HepG2 (cell line): Measurements from ENCODE around the gene FOXR1. TPM values are rescaled to one million over a fixed set of nuclear protein-coding genes. Genes with fewer than 3 reads are reported as not detected.

Source experiments
- BATF2 ChIP-seq: sonication (generic); formaldehyde crosslinking; IDR thresholded peaks from 2 replicates; pipeline ENCODE4 v1.8.0; 2022; ENCODE audit warnings: mild to moderate bottlenecking, missing genetic modification reagents, moderate library complexity
- BRD4 ChIP-seq: sonication (generic); formaldehyde crosslinking; IDR thresholded peaks from 2 replicates; pipeline ENCODE4 v1.4.0; 2020; ENCODE audit warnings: missing genetic modification reagents
- CREB1 ChIP-seq, 2 experiments: fragments of 450-650 bp in 1 of 2; IDR thresholded peaks; 2 replicates each; pipeline ENCODE4 v1.6.1; 2016 to 2017; ENCODE audit warnings: control low read depth in 1 of 2, mild to moderate bottlenecking in 1 of 2, missing compliant biosample characterization in 1 of 2, missing genetic modification characterization in 1 of 2
- GATA4 ChIP-seq: sonication (generic); IDR thresholded peaks from 2 replicates; pipeline ENCODE4 v1.6.1; 2016; ENCODE audit warnings: antibody characterized with exemption, low read depth, borderline replicate concordance
- HNRNPLL ChIP-seq: fragments of 200-400 bp; formaldehyde crosslinking; IDR thresholded peaks from 2 replicates; pipeline ENCODE4 v1.6.1; 2017; ENCODE audit warnings: mild to moderate bottlenecking, low read depth, low read length; ENCODE audit not compliant: poor library complexity, severe bottlenecking
- HOXA7 ChIP-seq: sonication (generic); formaldehyde crosslinking; IDR thresholded peaks from 2 replicates; pipeline ENCODE4 v1.8.1; 2022; ENCODE audit warnings: mild to moderate bottlenecking, missing genetic modification reagents, moderate library complexity
- MEIS1 ChIP-seq: sonication (generic); formaldehyde crosslinking; IDR thresholded peaks from 2 replicates; pipeline ENCODE4 v1.9.0; 2021; ENCODE audit warnings: mild to moderate bottlenecking, missing genetic modification reagents, moderate library complexity, borderline replicate concordance
- SIX1 ChIP-seq: sonication (generic); formaldehyde crosslinking; IDR thresholded peaks from 2 replicates; pipeline ENCODE4 v1.4.0; 2020; ENCODE audit warnings: missing genetic modification reagents, borderline replicate concordance
- TRIM24 ChIP-seq: sonication (generic); formaldehyde crosslinking; IDR thresholded peaks from 2 replicates; pipeline ENCODE4 v1.8.0; 2022; ENCODE audit warnings: mild to moderate bottlenecking, missing genetic modification reagents
- ZC3H13 ChIP-seq: sonication (generic); formaldehyde crosslinking; IDR thresholded peaks from 2 replicates; pipeline ENCODE4 v1.8.1; 2023; ENCODE audit warnings: mild to moderate bottlenecking, missing genetic modification reagents, moderate library complexity
- ZNF160 ChIP-seq: sonication (generic); formaldehyde crosslinking; IDR thresholded peaks from 2 replicates; pipeline ENCODE4 v1.8.0; 2022; ENCODE audit warnings: mild to moderate bottlenecking, inconsistent platforms, missing genetic modification reagents
- ZNF335 ChIP-seq: sonication (generic); formaldehyde crosslinking; IDR thresholded peaks from 2 replicates; pipeline ENCODE4 v1.4.0; 2020; ENCODE audit warnings: missing genetic modification reagents
- ZNF564 ChIP-seq: sonication (generic); formaldehyde crosslinking; IDR thresholded peaks from 2 replicates; pipeline ENCODE4 v1.8.1; 2023; ENCODE audit warnings: mild to moderate bottlenecking, missing genetic modification reagents
- polyA plus RNA-seq, 8 experiments: library from polyadenylated mRNA; depleted of rRNA in 3 of 8; stranded (reverse) in 7 of 8; unstranded in 1 of 8; fragments of >200 nt; fragmentation: Illumina TruSeq in 4 of 8; extraction: Trizol in 4 of 8; gene quantifications; 2 replicates each; pipeline versions ENCODE4 v1.2.1 to v1.2.3, GENCODE V29; 2011 to 2016; ENCODE audit warnings: low read depth in 4 of 8, missing spikeins in 1 of 8, mixed read lengths in 1 of 8; ENCODE audit not compliant: insufficient read depth in 1 of 8
- total RNA-seq, 5 experiments: library from RNA; depleted of rRNA; stranded (reverse); fragments of >200 nt; fragmentation: Illumina TruSeq; extraction: Trizol; gene quantifications; 2 replicates each; pipeline ENCODE4 v1.2.3, GENCODE V29; 2016; ENCODE audit warnings: low read depth in 1 of 5
- TF ChIP-seq, protein P1 (sequence below): sonication (generic); formaldehyde crosslinking; IDR thresholded peaks from 2 replicates; pipeline ENCODE4 v1.5.1; 2020; ENCODE audit warnings: mild to moderate bottlenecking, missing genetic modification reagents, moderate library complexity
- TF ChIP-seq, protein P2 (sequence below): sonication (generic); formaldehyde crosslinking; IDR thresholded peaks from 2 replicates; pipeline ENCODE4 v1.4.0; 2020; ENCODE audit warnings: missing genetic modification reagents, borderline replicate concordance
- TF ChIP-seq, protein P3 (sequence below): sonication (generic); formaldehyde crosslinking; IDR thresholded peaks from 2 replicates; pipeline ENCODE4 v1.4.0; 2020; ENCODE audit warnings: mild to moderate bottlenecking, low read depth, missing genetic modification reagents
- TF ChIP-seq, protein P4 (sequence below): IDR thresholded peaks from 2 replicates; pipeline ENCODE4 v1.6.1; 2018; ENCODE audit warnings: missing genetic modification reagents

The FOXR1 gene
- total and polyA plus RNA-seq, 2 of the 13 experiments (the other 11 are each of a cell fraction or from before 2014, with no cell fraction given): not detected

GRCh38 chr11:119018074-119018938, 46.7 kb downstream of the FOXR1 start, which contains the start of the genes RPS25 and TRAPPC4 (continued):
- TF ChIP-seq, protein P1, sequence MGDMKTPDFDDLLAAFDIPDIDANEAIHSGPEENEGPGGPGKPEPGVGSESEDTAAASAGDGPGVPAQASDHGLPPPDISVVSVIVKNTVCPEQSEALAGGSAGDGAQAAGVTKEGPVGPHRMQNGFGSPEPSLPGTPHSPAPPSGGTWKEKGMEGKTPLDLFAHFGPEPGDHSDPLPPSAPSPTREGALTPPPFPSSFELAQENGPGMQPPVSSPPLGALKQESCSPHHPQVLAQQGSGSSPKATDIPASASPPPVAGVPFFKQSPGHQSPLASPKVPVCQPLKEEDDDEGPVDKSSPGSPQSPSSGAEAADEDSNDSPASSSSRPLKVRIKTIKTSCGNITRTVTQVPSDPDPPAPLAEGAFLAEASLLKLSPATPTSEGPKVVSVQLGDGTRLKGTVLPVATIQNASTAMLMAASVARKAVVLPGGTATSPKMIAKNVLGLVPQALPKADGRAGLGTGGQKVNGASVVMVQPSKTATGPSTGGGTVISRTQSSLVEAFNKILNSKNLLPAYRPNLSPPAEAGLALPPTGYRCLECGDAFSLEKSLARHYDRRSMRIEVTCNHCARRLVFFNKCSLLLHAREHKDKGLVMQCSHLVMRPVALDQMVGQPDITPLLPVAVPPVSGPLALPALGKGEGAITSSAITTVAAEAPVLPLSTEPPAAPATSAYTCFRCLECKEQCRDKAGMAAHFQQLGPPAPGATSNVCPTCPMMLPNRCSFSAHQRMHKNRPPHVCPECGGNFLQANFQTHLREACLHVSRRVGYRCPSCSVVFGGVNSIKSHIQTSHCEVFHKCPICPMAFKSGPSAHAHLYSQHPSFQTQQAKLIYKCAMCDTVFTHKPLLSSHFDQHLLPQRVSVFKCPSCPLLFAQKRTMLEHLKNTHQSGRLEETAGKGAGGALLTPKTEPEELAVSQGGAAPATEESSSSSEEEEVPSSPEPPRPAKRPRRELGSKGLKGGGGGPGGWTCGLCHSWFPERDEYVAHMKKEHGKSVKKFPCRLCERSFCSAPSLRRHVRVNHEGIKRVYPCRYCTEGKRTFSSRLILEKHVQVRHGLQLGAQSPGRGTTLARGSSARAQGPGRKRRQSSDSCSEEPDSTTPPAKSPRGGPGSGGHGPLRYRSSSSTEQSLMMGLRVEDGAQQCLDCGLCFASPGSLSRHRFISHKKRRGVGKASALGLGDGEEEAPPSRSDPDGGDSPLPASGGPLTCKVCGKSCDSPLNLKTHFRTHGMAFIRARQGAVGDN: peak; percentile 92
- TF ChIP-seq ZNF160 (CRISPR knock-in tag) (peak; percentile 44), HOXA7 (CRISPR knock-in tag) (peak; percentile 85; the same call in 1 of the 2 replicates), BATF2 (CRISPR knock-in tag) (peak; percentile 69; the same call in 1 of the 2 replicates), BRD4 (CRISPR knock-in tag) (peak; percentile 46; the same call in 1 of the 2 replicates), TRIM24 (CRISPR knock-in tag) (no peak), ZC3H13 (peak; percentile 58), ZNF564 (peak; percentile 90), CREB1 (IDR thresholded peaks at IDR 0.05) (peak; percentile 78), CREB1 (CRISPR knock-in tag; IDR thresholded peaks at IDR 0.05) (peak; percentile 87), MEIS1 (CRISPR knock-in tag) (no peak), ZNF335 (peak; percentile 87), GATA4 (peak; percentile 36; the same call in 1 of the 2 replicates), SIX1 (0 out of 2 replicates have a peak, but pooled peaks have one; percentile 11), HNRNPLL (peak; percentile 92)
- TF ChIP-seq, protein P2, sequence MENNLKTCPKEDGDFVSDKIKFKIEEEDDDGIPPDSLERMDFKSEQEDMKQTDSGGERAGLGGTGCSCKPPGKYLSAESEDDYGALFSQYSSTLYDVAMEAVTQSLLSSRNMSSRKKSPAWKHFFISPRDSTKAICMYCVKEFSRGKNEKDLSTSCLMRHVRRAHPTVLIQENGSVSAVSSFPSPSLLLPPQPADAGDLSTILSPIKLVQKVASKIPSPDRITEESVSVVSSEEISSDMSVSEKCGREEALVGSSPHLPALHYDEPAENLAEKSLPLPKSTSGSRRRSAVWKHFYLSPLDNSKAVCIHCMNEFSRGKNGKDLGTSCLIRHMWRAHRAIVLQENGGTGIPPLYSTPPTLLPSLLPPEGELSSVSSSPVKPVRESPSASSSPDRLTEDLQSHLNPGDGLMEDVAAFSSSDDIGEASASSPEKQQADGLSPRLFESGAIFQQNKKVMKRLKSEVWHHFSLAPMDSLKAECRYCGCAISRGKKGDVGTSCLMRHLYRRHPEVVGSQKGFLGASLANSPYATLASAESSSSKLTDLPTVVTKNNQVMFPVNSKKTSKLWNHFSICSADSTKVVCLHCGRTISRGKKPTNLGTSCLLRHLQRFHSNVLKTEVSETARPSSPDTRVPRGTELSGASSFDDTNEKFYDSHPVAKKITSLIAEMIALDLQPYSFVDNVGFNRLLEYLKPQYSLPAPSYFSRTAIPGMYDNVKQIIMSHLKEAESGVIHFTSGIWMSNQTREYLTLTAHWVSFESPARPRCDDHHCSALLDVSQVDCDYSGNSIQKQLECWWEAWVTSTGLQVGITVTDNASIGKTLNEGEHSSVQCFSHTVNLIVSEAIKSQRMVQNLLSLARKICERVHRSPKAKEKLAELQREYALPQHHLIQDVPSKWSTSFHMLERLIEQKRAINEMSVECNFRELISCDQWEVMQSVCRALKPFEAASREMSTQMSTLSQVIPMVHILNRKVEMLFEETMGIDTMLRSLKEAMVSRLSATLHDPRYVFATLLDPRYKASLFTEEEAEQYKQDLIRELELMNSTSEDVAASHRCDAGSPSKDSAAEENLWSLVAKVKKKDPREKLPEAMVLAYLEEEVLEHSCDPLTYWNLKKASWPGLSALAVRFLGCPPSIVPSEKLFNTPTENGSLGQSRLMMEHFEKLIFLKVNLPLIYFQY (CRISPR knock-in tag): peak; percentile 18; the same call in 1 of the 2 replicates
- TF ChIP-seq, protein P3, sequence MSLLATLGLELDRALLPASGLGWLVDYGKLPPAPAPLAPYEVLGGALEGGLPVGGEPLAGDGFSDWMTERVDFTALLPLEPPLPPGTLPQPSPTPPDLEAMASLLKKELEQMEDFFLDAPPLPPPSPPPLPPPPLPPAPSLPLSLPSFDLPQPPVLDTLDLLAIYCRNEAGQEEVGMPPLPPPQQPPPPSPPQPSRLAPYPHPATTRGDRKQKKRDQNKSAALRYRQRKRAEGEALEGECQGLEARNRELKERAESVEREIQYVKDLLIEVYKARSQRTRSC: peak; percentile 81; the same call in 1 of the 2 replicates
- TF ChIP-seq, protein P4, sequence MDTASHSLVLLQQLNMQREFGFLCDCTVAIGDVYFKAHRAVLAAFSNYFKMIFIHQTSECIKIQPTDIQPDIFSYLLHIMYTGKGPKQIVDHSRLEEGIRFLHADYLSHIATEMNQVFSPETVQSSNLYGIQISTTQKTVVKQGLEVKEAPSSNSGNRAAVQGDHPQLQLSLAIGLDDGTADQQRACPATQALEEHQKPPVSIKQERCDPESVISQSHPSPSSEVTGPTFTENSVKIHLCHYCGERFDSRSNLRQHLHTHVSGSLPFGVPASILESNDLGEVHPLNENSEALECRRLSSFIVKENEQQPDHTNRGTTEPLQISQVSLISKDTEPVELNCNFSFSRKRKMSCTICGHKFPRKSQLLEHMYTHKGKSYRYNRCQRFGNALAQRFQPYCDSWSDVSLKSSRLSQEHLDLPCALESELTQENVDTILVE (CRISPR knock-in tag): no peak; the same call in 1 of the 2 replicates
